Fibroblast of skin of left biceps (primary cell): ENCODE measurements around the gene RETREG1.
A peak's percentile ranks its signal among the peaks of the same experiment; 100 is the strongest.
"Not testable (repeated sequence)": the region's sequence is repeated elsewhere in the genome, so short reads cannot be mapped to it uniquely, and the experiment has no call there.

Source experiments
- DNase-seq, 2 experiments: peaks; one replicate each; pipeline ENCODE4 v3.0.0-alpha.2; 2013; ENCODE audit warnings: low read depth in 2 of 2

RETREG1 gene

DNA sequence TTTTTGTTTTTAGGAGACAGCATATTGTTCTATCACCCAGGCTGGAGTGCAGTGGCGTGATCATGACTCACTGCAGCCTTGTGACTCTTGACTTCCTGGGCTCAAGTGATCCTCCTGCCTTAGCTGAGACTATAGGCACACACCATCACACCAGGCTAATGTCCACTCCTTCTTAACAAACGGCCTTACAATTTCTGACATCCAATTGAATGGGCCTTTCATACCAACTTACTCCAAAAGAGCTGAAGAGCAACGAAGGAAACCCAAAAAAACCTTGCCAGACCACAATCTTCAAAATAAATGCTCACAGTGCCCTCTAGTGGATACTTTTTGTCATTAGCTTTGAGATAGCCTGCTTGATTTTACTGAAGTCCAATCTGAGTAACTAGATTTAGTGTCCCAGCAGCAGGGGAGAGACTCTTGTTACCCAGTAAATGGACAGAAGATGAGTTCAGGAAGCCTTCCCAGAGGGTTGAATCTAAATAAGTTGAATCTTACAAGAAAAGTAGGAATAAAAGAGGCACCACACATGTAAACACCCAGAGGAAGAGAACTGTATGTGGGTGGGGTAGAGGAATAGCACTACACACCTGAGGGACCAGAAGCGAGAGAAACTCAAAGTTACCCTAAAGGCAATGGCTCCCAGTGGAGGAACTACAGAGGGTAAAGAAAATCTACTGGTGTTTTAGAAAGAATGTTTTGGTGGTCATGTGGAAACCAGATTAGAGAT lies 160.5 kb downstream of the RETREG1 start:
- DNase-seq: peak; percentile 25 to 31

DNA sequence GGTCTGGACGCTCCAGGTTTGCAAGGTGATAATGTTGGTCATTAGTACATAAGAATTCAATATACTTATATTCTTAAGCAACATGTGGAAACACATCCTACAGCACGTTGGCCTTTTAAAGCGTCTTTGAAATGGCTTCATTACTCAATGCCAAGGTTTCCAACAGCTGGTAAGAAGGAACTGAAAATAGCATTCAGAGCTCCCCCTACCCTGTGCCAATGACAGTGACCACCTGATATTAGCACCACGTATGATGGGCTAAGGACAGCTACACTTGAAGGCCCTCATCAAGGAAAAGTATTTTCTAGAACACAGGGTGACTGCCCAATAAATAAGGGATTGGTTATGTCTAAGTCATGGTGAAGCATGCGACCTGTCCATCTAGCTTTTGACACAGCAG lies 161.1 kb downstream of the RETREG1 start:
- no peak for DNase-seq

GRCh38 chr5:16454686-16455085 lies 162.1 kb downstream of the RETREG1 start:
- no peak for DNase-seq

DNA sequence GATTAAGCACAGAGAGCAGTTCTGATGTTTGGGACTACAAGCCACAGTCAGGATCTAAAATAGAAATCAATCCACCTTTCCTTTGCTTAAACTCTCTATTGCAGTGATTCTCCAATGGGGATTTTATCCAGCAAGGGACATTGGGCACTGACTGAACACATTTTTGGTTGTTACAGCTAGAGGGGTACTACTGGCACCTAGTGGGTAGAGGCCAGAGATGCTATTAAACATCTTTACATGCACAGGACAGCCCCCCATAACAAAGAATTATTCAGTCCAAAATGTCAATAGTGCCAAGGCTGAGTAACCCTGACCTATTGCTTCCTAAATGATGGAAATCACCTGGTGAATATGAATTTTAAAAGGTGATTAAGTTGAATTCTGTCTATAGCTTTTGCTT lies 163.2 kb downstream of the RETREG1 start:
- DNase-seq: no peak

DNA sequence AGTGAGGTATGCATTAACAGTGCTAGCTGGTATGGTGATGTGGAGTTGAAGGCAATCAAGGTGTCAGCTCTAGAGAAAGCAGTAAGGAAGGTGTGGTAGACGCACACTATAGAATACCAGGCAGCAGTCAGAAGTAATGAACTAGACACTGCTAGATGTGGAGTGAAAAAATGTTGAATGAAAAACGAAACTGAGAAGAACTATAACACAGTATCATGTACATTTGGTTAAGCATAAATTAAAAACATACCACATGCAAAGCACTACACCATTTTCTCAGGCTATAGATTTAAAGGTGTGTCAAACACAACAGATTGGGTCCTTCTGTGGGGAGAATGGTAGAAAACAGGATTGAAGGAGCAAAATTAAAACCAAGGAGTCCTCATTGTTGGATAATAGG lies 166.6 kb downstream of the RETREG1 start:
- DNase-seq: no peak

- no peak for DNase-seq
Observed at GRCh38 chr5:16446993-16447392, 169.8 kb downstream of the RETREG1 start.

- DNase-seq: no peak
Observed at GRCh38 chr5:16437977-16438376, 178.8 kb downstream of the RETREG1 start.

DNA sequence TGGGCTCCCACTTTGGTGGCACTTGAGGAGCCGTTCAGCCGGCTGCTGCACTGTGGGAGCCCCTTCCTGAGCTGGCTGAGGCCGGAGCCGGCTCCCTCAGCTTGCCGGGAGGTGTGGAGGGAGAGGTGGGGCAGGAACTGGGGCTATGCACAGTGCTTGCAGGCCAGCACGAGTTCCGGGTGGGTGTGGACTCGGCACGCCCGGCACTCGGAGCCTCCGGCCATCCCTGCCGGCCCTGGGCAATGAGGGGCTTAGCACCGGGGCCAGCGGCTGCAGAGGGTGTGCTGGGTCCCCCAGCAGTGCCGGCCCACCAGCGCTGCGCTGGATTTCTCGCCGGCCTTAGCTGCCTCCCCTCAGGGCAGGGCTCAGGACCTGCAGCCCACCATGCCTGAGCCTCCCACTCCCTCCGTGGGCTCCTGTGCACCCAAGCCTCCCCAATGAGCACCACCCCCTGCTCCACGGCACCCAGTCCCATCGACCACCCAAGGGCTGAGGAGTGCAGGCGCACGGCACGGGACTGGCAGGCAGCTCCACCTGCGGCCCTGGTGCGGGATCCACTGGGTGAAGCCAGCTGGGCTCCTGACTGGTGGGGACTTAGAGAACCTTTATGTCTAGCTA lies 180.6 kb downstream of the RETREG1 start:
- not testable (repeated sequence) for DNase-seq

DNA sequence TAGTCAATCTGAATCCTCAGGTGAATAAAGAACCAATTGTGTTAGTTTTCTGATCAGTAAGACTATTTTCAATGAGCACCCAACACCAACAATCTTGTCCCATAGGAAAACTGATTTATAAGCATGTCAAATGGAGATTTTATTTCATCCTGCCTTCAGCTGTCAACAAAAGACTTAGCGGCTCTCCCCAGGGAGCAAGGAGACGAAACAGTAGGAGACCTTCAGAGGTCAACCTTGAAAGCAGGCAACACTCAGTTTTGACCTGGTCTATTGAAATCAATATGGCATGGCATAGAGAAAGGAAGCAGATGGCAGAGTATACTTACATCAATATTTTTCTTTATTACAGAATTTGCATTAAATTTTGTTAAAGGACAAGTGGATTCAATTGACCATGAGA lies 185.3 kb downstream of the RETREG1 start:
- DNase-seq: no peak

DNA sequence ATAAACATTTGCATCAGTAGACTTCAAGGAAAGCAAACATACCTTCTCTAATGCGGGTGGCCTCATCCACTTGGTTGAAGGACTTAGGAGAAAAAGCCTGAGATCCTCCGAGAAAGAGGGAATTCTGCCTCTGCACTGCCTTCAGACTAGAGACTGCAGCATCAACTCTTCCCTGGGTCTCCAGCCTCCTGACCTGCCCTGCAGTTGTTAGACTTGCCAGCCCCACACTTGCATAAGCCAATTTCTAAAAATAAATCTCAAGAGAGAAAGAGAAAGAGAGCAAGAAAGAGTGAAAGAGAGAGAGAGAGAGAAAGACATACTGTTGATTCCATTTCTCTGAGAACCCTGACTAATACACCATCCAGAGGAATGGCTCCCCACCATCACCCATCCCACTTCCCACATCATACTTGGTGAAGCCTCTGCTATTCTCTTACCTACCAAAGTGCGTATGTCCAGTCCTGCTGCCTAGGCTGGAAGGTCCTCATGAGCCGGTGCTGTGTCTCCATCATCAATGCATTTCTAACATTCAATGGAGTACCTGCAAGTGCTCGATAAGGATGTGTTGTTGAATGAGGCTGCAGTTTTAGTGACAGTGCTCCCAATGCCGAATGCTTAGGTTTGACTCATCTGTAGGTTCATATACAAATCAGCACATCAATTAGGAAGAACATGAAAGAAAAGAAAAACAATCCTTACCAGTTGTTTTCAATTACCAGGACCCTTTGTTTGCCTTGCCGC lies 186.3 kb downstream of the RETREG1 start:
- DNase-seq: no peak

DNA sequence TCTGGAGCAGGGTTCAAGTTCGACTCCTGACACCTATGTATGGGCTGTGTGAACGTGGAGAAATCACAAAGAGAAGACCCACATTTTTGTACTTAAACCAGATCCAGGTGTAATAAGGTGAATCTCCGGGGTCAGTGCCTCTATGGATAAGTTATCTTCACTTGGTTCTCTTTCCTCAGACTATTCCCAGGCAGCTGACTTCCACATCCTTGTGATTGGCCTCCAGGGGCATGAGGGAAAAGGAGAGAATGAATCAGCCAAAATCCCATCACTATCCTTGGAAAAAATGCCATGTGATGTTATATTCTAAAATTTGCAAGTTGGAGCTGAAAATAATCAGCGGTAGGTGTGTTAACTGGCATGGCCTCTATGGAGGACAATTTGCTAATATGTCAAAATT lies 188.4 kb downstream of the RETREG1 start:
- DNase-seq: no peak

DNA sequence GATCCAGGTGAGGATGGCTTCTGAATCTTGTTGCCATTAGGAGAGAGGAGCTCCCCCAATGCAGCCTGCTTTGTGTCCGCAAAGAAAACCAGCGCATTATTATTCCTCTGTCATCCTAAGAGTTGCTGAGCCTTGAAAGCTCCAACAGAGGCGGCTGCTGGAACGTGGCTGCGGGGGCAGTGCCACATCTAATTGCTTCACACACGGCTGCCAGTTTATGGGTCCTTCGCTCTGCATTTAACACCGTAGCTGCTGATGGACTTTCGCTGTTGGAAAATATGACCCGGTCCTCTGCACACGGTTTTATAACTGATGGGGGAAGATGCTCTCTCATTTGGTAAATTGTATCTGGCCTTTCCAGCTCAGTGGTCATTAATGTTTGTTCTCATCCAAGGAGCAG lies 189.2 kb downstream of the RETREG1 start:
- DNase-seq: no peak
